ENCODE results near the gene MAN1A2. TPM values are rescaled to one million over a fixed set of nuclear protein-coding genes. Genes with fewer than 3 reads are reported as not detected.
A peak's percentile ranks its signal among the peaks of the same experiment; 100 is the strongest.

MAN1A2 gene
- total RNA-seq, 1 donor from 2014 or later = 37.4 TPM

DNA sequence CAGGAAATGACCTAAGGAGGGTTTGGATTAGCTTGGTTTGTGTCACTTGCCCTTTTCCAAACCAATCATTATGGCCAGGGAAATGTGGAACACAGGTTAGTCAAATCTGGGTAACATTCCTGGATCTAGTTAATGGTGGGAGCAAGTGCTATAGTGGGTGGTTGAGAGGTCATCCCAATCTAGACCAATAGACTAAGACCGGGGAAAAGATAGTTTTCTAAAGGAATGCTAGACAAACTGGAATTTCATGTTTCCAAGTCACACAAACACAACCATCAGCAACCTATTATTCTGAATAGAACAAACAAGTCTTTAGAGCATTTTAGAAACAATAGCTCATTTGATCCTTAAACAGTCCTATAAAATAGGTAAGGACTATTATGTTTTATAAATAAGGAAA, 4.3 kb upstream of the MAN1A2 start:
- DNase-seq = no peak

- DNase-seq = no peak
Measured at GRCh38 chr1:117363571-117364048, 3.6 kb upstream of the MAN1A2 start.

GRCh38 chr1:117364240-117364639, 3.0 kb upstream of the MAN1A2 start:
- no peak for DNase-seq

DNA sequence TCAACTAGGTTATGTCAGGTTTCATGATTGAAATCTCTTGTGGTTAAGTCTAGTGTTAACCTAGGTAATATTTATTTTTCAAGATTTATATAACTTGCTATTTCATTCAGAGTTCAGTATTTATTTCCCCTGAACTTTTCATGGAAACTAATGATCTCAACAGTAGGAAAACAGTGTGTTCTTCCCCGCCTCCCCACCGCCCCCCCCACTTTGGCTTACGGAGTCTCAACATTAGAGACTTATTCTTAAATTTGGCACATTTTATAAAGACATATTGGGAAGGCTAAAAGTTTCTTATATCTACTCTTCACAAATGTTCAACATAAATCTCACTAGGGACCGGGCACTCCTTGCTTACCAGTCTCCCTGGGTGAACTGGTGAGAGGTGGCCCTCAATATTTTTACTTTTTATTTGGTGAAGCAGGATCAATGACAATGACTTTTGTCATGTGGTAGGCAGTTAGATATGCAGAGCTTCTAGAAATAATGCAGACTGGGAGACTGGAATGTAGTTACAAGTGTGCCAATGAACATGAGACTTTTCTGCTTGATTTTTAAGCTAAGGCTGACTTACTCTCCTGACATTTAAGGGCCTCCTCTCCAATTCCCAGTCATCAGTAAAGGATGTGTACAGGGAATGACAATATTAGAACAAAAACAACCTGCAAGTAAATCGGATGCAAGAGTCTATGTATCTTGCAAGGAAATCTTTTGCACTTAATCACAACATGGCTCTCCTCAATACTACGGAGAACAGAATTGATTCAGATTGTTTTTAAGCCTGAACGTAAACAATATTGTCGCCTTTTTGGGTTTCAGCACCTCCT, 1.7 kb upstream of the MAN1A2 start:
- DNase-seq = peak; percentile 37

- peak; percentile 43 for DNase-seq
Measured at GRCh38 chr1:117366177-117367045, 838 bp upstream of the MAN1A2 start.

DNA sequence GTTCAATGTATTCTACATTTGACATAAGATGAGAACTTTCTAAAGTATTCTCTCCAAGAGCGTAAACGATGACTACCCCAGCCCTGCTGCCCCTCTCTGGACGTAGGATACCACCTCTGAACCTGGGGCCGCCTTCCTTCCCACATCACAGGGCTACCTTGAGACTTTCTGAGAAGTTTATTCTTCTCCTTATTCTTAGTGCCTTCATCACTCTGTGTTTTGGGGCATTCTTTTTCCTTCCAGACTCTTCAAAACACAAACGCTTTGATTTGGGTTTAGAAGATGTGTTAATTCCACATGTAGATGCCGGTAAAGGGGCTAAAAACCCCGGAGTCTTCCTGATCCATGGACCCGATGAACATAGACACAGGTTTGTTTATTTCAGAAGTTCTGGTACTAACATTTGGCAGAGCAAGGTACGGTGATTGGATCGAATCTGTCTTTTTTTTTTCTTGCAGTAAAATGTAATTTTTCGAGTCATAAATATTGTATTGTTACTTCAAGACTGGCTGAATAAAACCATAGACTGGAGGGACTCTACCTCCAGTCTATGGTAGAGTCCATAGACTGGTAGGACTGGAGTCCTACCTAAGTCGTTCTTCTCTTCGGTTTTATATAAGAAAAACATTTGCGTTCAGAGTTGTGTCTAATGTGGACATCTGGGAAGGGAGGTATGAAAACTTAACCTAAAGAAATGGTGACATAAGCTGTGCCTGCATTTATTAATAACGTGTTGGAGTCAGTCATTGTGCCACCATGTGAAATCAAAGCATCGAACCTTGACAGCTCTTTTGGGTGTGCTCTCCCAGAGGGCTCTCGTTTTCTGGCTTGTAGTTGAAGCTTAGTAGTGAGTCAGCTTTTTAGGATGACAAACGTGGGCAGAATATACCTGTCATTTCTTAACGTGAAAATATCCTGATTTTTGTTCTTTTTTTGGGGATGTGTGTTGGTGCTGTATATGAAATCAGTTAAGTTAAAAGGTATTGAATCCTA, 1.2 kb downstream of the MAN1A2 start:
- DNase-seq = peak; percentile 4

- DNase-seq = no peak
Measured at GRCh38 chr1:117370071-117370470, 2.8 kb downstream of the MAN1A2 start.

DNA sequence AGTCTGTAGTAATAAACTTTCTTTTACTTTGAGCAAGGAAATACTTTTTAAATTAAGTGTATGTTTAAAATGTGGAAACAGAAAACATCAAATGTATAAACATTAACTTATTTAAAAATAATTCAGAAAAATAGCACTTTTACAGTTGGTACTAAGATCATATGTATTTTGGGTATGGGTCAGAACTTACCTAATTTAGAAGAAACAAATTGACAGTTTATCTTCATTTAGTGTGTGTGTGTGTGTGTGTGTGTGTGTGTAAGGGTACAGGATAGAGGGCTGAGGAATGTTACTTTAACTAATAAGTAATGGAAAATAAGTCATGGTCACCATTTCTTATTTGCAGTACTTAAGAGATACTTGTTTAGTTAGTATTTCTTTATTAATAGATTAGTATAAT, 3.3 kb downstream of the MAN1A2 start:
- DNase-seq = no peak

GRCh38 chr1:117371441-117372151, 4.3 kb downstream of the MAN1A2 start:
- no peak for DNase-seq

GRCh38 chr1:117372863-117373412, 5.7 kb downstream of the MAN1A2 start:
- DNase-seq = no peak

DNA sequence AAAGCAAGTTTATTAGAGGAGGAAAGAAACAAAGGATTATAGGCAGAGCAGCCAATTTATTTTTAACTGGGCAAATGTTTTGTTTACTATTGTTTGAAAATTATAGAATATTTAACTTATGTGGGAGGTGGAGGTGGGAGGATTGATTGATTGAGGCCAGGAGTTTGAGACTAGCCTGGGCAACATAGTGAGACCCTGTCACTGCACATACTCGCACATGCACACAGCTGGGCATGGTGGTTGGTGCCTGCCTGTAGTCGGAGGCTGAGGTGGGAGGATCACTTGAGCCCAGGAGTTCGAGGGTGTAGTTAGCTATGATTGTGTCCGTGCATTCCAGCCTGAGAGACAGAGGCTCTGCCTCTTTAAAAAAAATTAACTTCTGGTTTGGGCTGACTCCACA, 6.7 kb downstream of the MAN1A2 start:
- DNase-seq = no peak

DNA sequence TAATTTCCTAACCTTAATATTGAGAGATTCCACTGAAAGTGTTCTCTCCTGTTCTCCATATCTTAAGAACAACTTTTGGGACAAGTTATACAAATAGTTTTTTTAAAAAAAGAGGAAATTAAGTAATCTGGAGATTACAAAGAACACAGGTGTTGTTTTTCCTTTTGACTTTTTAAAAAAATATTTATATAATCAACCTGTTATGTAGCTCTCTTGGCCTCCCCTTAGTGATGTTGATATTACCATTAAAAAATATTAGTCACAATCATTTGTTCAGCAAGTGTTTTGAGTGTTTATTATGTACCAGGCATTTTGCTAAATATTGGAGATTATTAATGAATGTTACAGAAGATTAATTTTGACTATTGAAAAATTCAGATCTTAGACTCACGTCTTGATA, 8.1 kb downstream of the MAN1A2 start:
- no peak for DNase-seq

DNA sequence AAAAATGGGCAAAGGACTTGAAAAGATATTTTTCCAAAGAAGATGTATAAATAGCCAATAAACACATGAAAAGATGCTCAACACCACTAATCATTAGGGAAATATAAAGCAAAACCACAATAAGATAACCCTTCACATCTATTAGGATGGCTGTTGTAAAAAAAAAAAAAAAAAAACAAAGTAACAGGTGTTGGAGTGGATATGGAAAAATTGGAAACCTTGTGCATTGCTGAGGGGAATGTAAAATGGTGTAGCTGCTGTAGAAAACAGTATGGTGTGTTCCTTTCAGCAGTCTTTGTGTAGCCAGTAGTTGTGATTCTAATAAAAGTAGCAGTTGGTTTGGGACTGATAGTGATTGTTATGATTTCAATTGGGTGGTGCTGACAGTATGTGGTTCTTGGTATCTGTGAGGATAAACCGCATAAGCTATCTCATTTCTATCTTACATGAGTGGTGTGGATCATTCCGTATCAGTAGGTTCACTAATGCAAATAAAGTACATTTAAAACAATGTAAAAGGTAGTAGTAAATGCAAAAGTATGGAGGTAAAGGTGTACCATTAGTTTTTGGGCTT, 19.9 kb downstream of the MAN1A2 start:
- DNase-seq = no peak

DNA sequence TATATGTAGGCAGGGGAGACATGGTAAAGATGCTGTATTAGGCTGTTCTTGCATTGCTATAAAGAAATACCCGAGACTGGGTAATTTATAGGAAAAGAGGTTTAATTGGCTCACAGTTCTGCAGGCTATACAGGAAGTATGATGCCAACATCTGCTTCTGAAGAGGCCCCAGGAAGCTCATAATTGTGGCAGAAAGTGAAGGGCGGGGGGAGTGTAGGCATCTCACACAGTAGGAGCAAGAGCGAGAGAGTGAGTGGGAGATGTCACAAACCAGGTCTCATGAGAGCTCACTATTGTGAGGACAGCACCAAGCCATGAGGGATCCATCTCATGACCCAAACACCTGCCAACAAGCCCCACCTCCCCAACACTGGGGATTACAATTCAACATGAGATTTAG, 21.1 kb downstream of the MAN1A2 start:
- DNase-seq = no peak

DNA sequence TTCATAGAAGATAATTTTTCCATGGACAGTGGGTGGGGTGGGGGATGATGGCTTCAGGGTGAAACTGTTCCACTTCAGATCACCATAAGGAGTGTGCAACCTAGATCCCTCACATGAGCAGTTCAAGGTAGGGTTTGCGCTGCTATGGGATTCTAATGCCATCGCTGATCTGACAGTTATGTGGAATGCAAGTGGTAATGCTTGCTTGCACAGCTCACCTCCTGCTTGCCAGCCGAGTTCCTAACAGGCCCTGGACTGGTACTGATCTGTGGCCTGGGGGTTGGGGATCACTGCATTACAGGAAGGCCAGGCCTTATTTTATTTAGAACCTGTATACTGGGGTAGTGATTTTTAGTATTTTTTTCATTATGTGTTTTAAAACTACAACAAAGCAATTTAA, 22.0 kb downstream of the MAN1A2 start:
- no peak for DNase-seq

DNA sequence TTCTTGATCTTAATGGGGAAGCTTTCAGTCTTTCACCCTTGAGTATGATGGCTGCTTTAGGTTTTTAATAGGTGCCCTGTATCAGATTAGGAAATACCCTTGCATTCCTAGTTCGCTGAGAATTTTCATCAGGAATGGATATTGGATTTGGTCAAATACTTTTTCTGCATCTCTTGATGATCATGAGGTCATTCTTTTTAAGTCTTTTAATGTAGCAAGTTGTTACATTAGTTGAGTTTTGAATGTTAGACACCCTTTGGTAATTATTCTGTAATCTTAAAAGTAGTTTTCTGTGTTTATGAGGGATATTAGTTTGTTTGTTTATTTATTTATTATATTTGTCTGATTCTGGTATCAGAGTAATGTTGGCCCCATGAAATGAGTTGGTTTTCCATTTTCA, 22.5 kb downstream of the MAN1A2 start:
- DNase-seq = no peak

GRCh38 chr1:117392771-117393170, 25.5 kb downstream of the MAN1A2 start:
- DNase-seq = no peak

- no peak for DNase-seq
Measured at GRCh38 chr1:117396074-117396473, 28.8 kb downstream of the MAN1A2 start.

- DNase-seq = no peak
Measured at GRCh38 chr1:117396636-117397035, 29.4 kb downstream of the MAN1A2 start.

DNA sequence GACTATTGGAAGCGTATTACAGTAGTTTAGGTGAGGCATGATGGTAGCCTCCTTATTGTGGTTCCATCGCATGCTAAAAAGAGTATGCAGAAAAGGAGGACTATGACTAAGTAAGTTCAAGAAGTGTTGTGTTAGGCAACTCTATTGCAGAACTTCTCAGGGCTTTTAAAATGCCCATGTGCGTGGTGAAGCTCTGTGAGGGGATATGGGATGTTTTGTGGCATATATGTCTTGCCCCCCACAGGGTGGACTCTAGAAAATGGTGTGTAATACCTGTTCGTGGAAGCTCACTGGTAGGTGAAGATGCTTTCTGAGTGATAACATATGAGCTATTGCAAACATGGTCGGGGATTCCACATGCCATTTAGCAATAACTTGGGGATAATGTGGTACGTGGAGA, 31.7 kb downstream of the MAN1A2 start:
- no peak for DNase-seq

DNA sequence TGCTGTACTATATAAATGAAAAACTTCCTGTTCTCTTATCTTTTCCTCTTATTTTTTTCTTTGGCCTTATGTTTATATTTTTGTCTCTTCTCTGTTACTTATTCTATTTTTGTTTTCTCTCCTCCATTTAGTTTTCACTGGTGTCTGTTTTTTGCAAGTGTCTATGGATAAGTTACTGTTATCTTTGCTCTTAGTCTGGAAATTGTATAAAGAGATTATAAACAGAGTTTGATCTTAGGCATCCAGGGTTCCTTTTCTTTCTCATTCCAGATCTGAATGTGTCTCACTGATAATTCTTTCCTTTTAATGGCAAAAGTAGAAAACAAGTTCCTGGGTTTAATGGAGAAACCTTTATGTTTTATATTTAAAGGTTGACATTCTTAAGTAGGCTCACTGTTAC, 34.5 kb downstream of the MAN1A2 start:
- no peak for DNase-seq

Data from skin of body (tissue), 2 donors.